GM19463 (cell line): ENCODE results near the gene SURF2.

Experiments
- ATAC-seq: cut with Tn5 transposase; IDR thresholded peaks from one replicate; pipeline ENCODE4 v1.9.1; 2021; ENCODE audit warnings: mild to moderate bottlenecking, moderate library complexity; ENCODE audit not compliant: unreplicated experiment

The SURF2 gene

GRCh38 chr9:133335924-133336811, 20.2 kb upstream of the SURF2 start, which contains the start of gene SURF6:
SURF6 (minus strand) TSS chr9:133336188; CDS start chr9:133336132, 56 bp downstream.
- ATAC-seq: peak; percentile 88

- ATAC-seq: no peak
These were observed 16.7 kb upstream of the SURF2 start for GRCh38 chr9:133339641-133340040.

- ATAC-seq: no peak
These were observed 16.1 kb upstream of the SURF2 start for GRCh38 chr9:133340256-133340655.

GRCh38 chr9:133340916-133341315, 15.4 kb upstream of the SURF2 start:
- no peak for ATAC-seq

- ATAC-seq: no peak
These were observed 14.8 kb upstream of the SURF2 start for GRCh38 chr9:133341369-133342068.

GRCh38 chr9:133342069-133342406, 14.3 kb upstream of the SURF2 start:
- ATAC-seq: no peak

GRCh38 chr9:133342570-133342969, 13.8 kb upstream of the SURF2 start:
- no peak for ATAC-seq

- ATAC-seq: no peak
These were observed 12.3 kb upstream of the SURF2 start for GRCh38 chr9:133344071-133344470.

- no peak for ATAC-seq
These were observed 11.4 kb upstream of the SURF2 start for GRCh38 chr9:133344979-133345378.

- ATAC-seq: no peak
These were observed 10.8 kb upstream of the SURF2 start for GRCh38 chr9:133345596-133345995.

GRCh38 chr9:133346021-133346785, 10.1 kb upstream of the SURF2 start:
- ATAC-seq: no peak

GRCh38 chr9:133347515-133347984, 8.8 kb upstream of the SURF2 start:
- ATAC-seq: peak; percentile 38

GRCh38 chr9:133347985-133348717, 8.2 kb upstream of the SURF2 start, which contains the start of the genes MED22 and RPL7A:
MED22 (minus strand) TSS chr9:133348131; CDS start chr9:133346662, 1,469 bp downstream.
RPL7A (plus strand) TSS chr9:133348218; CDS start chr9:133348244, 26 bp downstream.
- ATAC-seq: peak; percentile 69

- no peak for ATAC-seq
These were observed 7.4 kb upstream of the SURF2 start for GRCh38 chr9:133348718-133349573.

- ATAC-seq: no peak
These were observed 6.3 kb upstream of the SURF2 start for GRCh38 chr9:133349965-133350616.

GRCh38 chr9:133351526-133351907, 4.8 kb upstream of the SURF2 start:
- ATAC-seq: no peak

- no peak for ATAC-seq
These were observed 4.3 kb upstream of the SURF2 start for GRCh38 chr9:133351908-133352634.

GRCh38 chr9:133352635-133353340, 3.6 kb upstream of the SURF2 start:
- ATAC-seq: no peak
